Peyer's patch (tissue), 4 donors: ENCODE measurements around the gene P2RX2.

Experiments
- POLR2A ChIP-seq, 2 donors: fragments of 450-650 bp; IDR thresholded peaks; one replicate each; pipeline ENCODE4 v1.5.1; 2017; ENCODE audit warnings: antibody characterized with exemption in 2 of 2, mild to moderate bottlenecking in 2 of 2, moderate library complexity in 2 of 2
- TF ChIP-seq, protein P1 (sequence below), 6 experiments: fragments of 450-650 bp in 4 of 6; fragments of 200-600 bp in 2 of 6; sonication (generic) in 1 of 6; IDR thresholded peaks; one replicate each; pipeline ENCODE4 v1.5.1; 2017 to 2019; ENCODE audit warnings: antibody characterized with exemption in 6 of 6, mild to moderate bottlenecking in 3 of 6, moderate library complexity in 1 of 6

DNA sequence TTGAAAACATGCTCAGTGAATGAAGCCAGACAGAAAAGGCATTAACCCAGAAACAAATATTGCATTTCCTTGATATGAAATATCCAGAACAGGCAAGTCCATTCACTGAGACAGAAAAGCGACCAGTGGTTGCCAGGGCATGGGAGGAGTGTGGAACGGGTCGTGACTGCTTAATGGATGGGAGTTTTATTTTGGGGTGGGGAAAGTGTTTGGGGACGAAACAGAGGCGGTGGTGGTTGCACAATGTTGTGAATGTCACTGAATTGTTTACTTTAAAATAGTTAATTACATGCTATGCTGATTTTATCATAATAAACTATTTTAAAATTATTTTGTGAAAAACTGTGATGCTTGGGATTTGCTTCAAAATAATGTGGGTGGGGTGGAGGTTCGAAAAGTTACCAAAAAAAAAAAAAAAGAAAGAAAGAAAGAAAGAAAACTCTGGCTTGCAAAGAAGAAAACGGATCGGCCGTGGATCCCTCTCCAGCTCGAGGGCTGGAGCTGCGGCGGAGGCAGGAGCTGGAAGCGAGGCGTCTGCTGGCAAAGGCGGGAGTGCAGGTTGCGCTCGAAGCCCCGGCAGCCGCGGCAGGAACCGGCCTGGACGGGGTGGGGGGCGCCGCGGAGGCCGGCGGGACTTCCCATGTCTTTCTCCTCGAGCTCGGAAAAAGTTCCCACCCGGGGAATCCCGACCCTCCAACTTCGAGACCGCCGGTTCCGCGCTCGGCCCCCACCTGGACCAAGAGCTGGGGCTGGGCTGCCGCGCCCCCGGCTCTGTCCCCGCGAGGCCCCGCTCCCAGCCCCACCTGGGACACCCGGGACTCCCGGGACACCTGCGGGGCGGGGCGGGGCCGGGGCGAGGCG lies 524 bp upstream of the P2RX2 start:
- TF ChIP-seq, protein P1, sequence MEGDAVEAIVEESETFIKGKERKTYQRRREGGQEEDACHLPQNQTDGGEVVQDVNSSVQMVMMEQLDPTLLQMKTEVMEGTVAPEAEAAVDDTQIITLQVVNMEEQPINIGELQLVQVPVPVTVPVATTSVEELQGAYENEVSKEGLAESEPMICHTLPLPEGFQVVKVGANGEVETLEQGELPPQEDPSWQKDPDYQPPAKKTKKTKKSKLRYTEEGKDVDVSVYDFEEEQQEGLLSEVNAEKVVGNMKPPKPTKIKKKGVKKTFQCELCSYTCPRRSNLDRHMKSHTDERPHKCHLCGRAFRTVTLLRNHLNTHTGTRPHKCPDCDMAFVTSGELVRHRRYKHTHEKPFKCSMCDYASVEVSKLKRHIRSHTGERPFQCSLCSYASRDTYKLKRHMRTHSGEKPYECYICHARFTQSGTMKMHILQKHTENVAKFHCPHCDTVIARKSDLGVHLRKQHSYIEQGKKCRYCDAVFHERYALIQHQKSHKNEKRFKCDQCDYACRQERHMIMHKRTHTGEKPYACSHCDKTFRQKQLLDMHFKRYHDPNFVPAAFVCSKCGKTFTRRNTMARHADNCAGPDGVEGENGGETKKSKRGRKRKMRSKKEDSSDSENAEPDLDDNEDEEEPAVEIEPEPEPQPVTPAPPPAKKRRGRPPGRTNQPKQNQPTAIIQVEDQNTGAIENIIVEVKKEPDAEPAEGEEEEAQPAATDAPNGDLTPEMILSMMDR (IDR thresholded peaks at IDR 0.05) = no peak
- no peak for TF ChIP-seq POLR2A (IDR thresholded peaks at IDR 0.05)
